GM12878 (cell line): ENCODE measurements around the gene ADGRV1. TPM values are rescaled to one million over a fixed set of nuclear protein-coding genes. Genes with fewer than 3 reads are reported as not detected.

Experiments used
- ATAC-seq: fragments of 200-7000 bp; cut with Tn5 transposase; 3 replicates; pipeline ENCODE4 v1.9.1; 2020; ENCODE audit warnings: mild to moderate bottlenecking, moderate library complexity
- BruUV-seq: library from RNA; stranded (reverse); fragments of 400-500 nt; replicated peaks from 2 replicates; lab custom pipeline; 2021; lab: Mats Ljungman, UMichigan
- CTCF ChIA-PET: fragments of 300-600 bp; sonication (Branson Sonifier 250); formaldehyde crosslinking; extraction: SDS; loops from one replicate; lab custom pipeline; 2021; ENCODE audit warnings: inconsistent platforms; lab: Yijun Ruan, JAX
- POLR2A ChIA-PET: fragments of 350-600 bp; formaldehyde crosslinking; extraction: SDS; loops from one replicate; lab custom pipeline; 2021; ENCODE audit warnings: inconsistent platforms; lab: Charles Lee
- RAD21 ChIA-PET: fragments of 300-600 bp; sonication (Branson Sonifier 250); formaldehyde crosslinking; loops from one replicate; lab custom pipeline; 2023; ENCODE audit warnings: antibody characterized with exemption; ENCODE audit not compliant: unreplicated experiment; lab: Charles Lee
- SMC1A ChIA-PET: fragments of 300-600 bp; sonication (Branson Sonifier 250); formaldehyde crosslinking; loops from one replicate; lab custom pipeline; 2023; ENCODE audit not compliant: unreplicated experiment, uncharacterized antibody; lab: Charles Lee
- DNase-seq: peaks from one replicate; pipeline ENCODE4 v3.0.0-alpha.2; 2011; ENCODE audit warnings: low read depth, low spot score
- FAIRE-seq: peaks from 3 replicates; lab custom pipeline; 2011; peaks lifted over from hg19 to GRCh38; lab: Jason Lieb, UNC
- H2AFZ ChIP-seq: 2 replicates; pipeline ENCODE4 v1.6.0; 2011; ENCODE audit warnings: low read depth, low read length, control low read depth; ENCODE audit not compliant: control insufficient read depth
- H3K27ac ChIP-seq: 2 replicates; pipeline ENCODE4 v1.5.1; 2011; ENCODE audit warnings: control low read depth; ENCODE audit not compliant: control insufficient read depth, insufficient read depth
- H3K27me3 ChIP-seq, 2 experiments: replicated peaks in 1 of 2; 2 replicates each; pipeline versions ENCODE4 v1.6.0 to v1.6.1; 2011; ENCODE audit warnings: low read length in 1 of 2; ENCODE audit not compliant: control insufficient read depth in 2 of 2, insufficient read depth in 2 of 2
- H3K36me3 ChIP-seq, 2 experiments: 2 replicates each; pipeline ENCODE4 v1.5.1; 2011; ENCODE audit warnings: low read length in 1 of 2; ENCODE audit not compliant: control insufficient read depth in 2 of 2, insufficient read depth in 2 of 2
- H3K4me1 ChIP-seq: 2 replicates; pipeline ENCODE4 v1.6.1; 2011; ENCODE audit warnings: mild to moderate bottlenecking, low read length, moderate library complexity, mixed read lengths; ENCODE audit not compliant: control insufficient read depth, insufficient read depth
- H3K4me2 ChIP-seq: 2 replicates; pipeline ENCODE4 v1.6.0; 2011; ENCODE audit warnings: control low read depth; ENCODE audit not compliant: control insufficient read depth, insufficient read depth
- H3K4me3 ChIP-seq: fragments of 200-600 bp; sonication (generic); 2 replicates; pipeline ENCODE4 v1.5.1; 2016
- H3K79me2 ChIP-seq: 2 replicates; pipeline ENCODE4 v1.6.0; 2011; ENCODE audit warnings: low read length; ENCODE audit not compliant: control insufficient read depth, insufficient read depth
- H3K9ac ChIP-seq: 2 replicates; pipeline ENCODE4 v1.8.0; 2011; ENCODE audit warnings: low read length, control low read depth, mixed read lengths; ENCODE audit not compliant: control insufficient read depth, insufficient read depth
- H3K9me3 ChIP-seq: replicated peaks from 3 replicates; pipeline ENCODE4 v1.5.1; 2011; ENCODE audit warnings: mild to moderate bottlenecking, low read length; ENCODE audit not compliant: control insufficient read depth, insufficient read depth
- H4K20me1 ChIP-seq: 2 replicates; pipeline ENCODE4 v1.6.0; 2011; ENCODE audit not compliant: control insufficient read depth, insufficient read depth
- EED ChIP-seq: sonication (generic); IDR thresholded peaks from 2 replicates; pipeline ENCODE4 v1.6.1; 2016; ENCODE audit warnings: antibody characterized with exemption, low read depth
- EP300 ChIP-seq, 2 experiments: fragments of 150-350 bp in 1 of 2; IDR thresholded peaks; 2 replicates each; pipeline ENCODE4 v1.6.1; 2011 to 2012; ENCODE audit warnings: low read depth in 2 of 2, low read length in 2 of 2, borderline replicate concordance in 1 of 2, improper control_type of control experiment in 1 of 2, inconsistent platforms in 1 of 2; ENCODE audit not compliant: control insufficient read depth in 1 of 2
- ESRRA ChIP-seq: IDR thresholded peaks from 2 replicates; pipeline ENCODE4 v1.6.1; 2012; ENCODE audit warnings: mild to moderate bottlenecking, low read length, improper control_type of control experiment
- FOXM1 ChIP-seq: IDR thresholded peaks from 2 replicates; pipeline ENCODE4 v1.6.1; 2012; ENCODE audit warnings: low read depth, mild to moderate bottlenecking, inconsistent platforms, low read length, moderate library complexity
- IRF3 ChIP-seq: fragments of 450-650 bp; IDR thresholded peaks from 2 replicates; pipeline ENCODE4 v1.6.1; 2014; ENCODE audit warnings: mild to moderate bottlenecking
- POLR2AphosphoS5 ChIP-seq: IDR thresholded peaks from 2 replicates; pipeline ENCODE4 v1.6.1; 2011; ENCODE audit warnings: mild to moderate bottlenecking, low read length, inconsistent platforms
- RELB ChIP-seq: fragments of 450-650 bp; IDR thresholded peaks from 2 replicates; pipeline ENCODE4 v1.6.1; 2017; ENCODE audit warnings: low read depth, mild to moderate bottlenecking, moderate library complexity
- ZNF24 ChIP-seq: fragments of 450-650 bp; IDR thresholded peaks from 2 replicates; pipeline ENCODE4 v1.6.1; 2017; ENCODE audit warnings: antibody characterized with exemption, mild to moderate bottlenecking
- WGBS: methylation state at CpG from one replicate; pipeline ENCODE4 v1.1.6; 2016; ENCODE audit warnings: low lambda C conversion rate; ENCODE audit not compliant: insufficient replicate concordance, insufficient coverage; ENCODE audit errors: missing lambda C conversion rate; 5-methylcytosine and 5-hydroxymethylcytosine counted together
- in situ Hi-C: fragments of 300-500 bp; cut with MboI; formaldehyde crosslinking; loops from 9 replicates; pipeline ENCODE4 v1.14.3; 2018; ENCODE audit warnings: mixed read lengths
- intact Hi-C: fragments of 100-400 bp; cut with micrococcal nuclease; formaldehyde crosslinking; loops from one replicate; pipeline ENCODE4 v1.14.2; 2022; ENCODE audit not compliant: unreplicated experiment
- polyA plus RNA-seq, 11 experiments: library from polyadenylated mRNA; depleted of rRNA in 4 of 11; unstranded in 6 of 11; stranded (reverse) in 5 of 11; fragments of >200 nt; fragmentation: Nextera tagmentation in 4 of 11; fragmentation: Illumina TruSeq in 1 of 11; extraction: Ambion mirVana in 4 of 11; extraction: Trizol in 1 of 11; gene quantifications; 1 replicate in 1 of 11; 2 replicates in 10 of 11; pipeline versions ENCODE4 v1.2.1 to v1.2.3, GENCODE V29; 2011 to 2016; ENCODE audit warnings: inconsistent platforms in 2 of 11, missing spikeins in 2 of 11, low read depth in 1 of 11
- total RNA-seq, 4 experiments: library from RNA; depleted of rRNA in 3 of 4; stranded (reverse); fragments of >200 nt in 3 of 4; fragmentation: Illumina TruSeq in 1 of 4; extraction: Trizol in 1 of 4; gene quantifications; 2 replicates each; pipeline versions ENCODE4 v1.2.1 to v1.2.3, GENCODE V29; 2013 to 2021

ADGRV1 gene
- total and polyA plus RNA-seq, 10 of the 15 experiments (the other 5 are each of a cell fraction or from before 2014, with no cell fraction given) = 0.04 to 8.1 (median 0.16) TPM; not detected in 1

GRCh38 chr5:90554358-90555006, 4.1 kb upstream of the ADGRV1 start:
- ChIA-PET RAD21 (no interaction called here), CTCF (no interaction called here), SMC1A (interaction anchor here (0.6 kb wide), 1 partner anchor 1919 kb away, joined by 3 read pairs; no protein-coding TSS in a partner anchor), POLR2A (no interaction called here)
- no peaks in the 10 kb centered on the region for H3K79me2 ChIP-seq
- H3K27ac ChIP-seq = no peak overlapping the region
- H3K9me3 ChIP-seq = no peaks in the 10 kb centered on the region
- TF ChIP-seq IRF3 (no peak), EP300 (IDR thresholded peaks at IDR 0.05; ENCODE audit: borderline replicate concordance in 1 of 2, control insufficient read depth in 1 of 2, low read depth in 2 of 2, low read length in 2 of 2) (no peak)
- no peak overlapping the region for H2AFZ ChIP-seq
- H3K9ac ChIP-seq = no peak overlapping the region
- no peaks in the 10 kb centered on the region for H3K4me1 ChIP-seq
- H3K36me3 ChIP-seq = no peaks in the 10 kb centered on the region
- no peak overlapping the region for H3K4me3 ChIP-seq
- DNase-seq = no peak
- WGBS = 6% methylated on average over 4 of the region's 4 CpGs
- H4K20me1 ChIP-seq = no peaks in the 10 kb centered on the region
- ATAC-seq = no peak
- intact Hi-C loops (no loop called here), in situ Hi-C loops (no loop called here)
- no peak for FAIRE-seq
- peaks cover 1 to 19% of the 10 kb centered on the region in 2 experiments; a peak in 3 of 4 replicates for H3K27me3 ChIP-seq
- no peak overlapping the region for H3K4me2 ChIP-seq
- BruUV-seq = no TSS peak

GRCh38 chr5:90555666-90556065, 2.9 kb upstream of the ADGRV1 start:
- RAD21 ChIA-PET = no interaction called here
- FAIRE-seq (no peak), DNase-seq (no peak), ATAC-seq (no peak)
- Histone ChIP-seq H3K27ac (no peak overlapping the region), H3K4me2 (no peak overlapping the region), H3K4me3 (no peak overlapping the region), H3K36me3 (no peaks in the 10 kb centered on the region), H2AFZ (no peak overlapping the region), H4K20me1 (no peaks in the 10 kb centered on the region), H3K79me2 (no peaks in the 10 kb centered on the region), H3K4me1 (no peaks in the 10 kb centered on the region), H3K9me3 (no peaks in the 10 kb centered on the region), H3K27me3 (peaks cover 1 to 19% of the 10 kb centered on the region in 2 experiments; a peak in 3 of 4 replicates), H3K9ac (no peak overlapping the region)
- CTCF ChIA-PET = interaction anchor here (0.7 kb wide), 1 partner anchor 290 kb away, joined by 3 read pairs; no protein-coding TSS in a partner anchor
- no TSS peak for BruUV-seq
- SMC1A ChIA-PET = interaction anchor here (1.4 kb wide), 1 partner anchor 49 kb away, joined by 5 read pairs; no protein-coding TSS in a partner anchor
- POLR2A ChIA-PET = interaction anchor here (0.7 kb wide), 1 partner anchor 1139 kb away, joined by 4 read pairs; no protein-coding TSS in a partner anchor
- intact Hi-C loops = no loop called here
- in situ Hi-C loops = no loop called here
- TF ChIP-seq ZNF24 (no peak), FOXM1 (no peak), EED (no peak), RELB (no peak), POLR2AphosphoS5 (no peak), ESRRA (no peak)
